Upper lobe of left lung (tissue), 6 donors: ENCODE measurements around the gene GAS2. TPM values are rescaled to one million over a fixed set of nuclear protein-coding genes. Genes with fewer than 3 reads are reported as not detected.

Experiments used
- ATAC-seq, 2 donors: fragments of 200-7000 bp; cut with Tn5 transposase; one replicate each; pipeline ENCODE4 v1.9.1; 2022; ENCODE audit warnings: mild to moderate bottlenecking in 2 of 2, moderate library complexity in 2 of 2; ENCODE audit not compliant: low FRiP score in 2 of 2
- DNase-seq, 2 donors: peaks; one replicate each; pipeline ENCODE4 v3.0.0-alpha.2; 2019 to 2020
- H3K27ac ChIP-seq, 4 donors: fragments of 200-600 bp; sonication (generic); one replicate each; pipeline ENCODE4 v1.5.1; 2016 to 2019
- H3K27me3 ChIP-seq, 4 donors: fragments of 200-600 bp; sonication (generic); one replicate each; pipeline ENCODE4 v1.5.1; 2017 to 2019
- H3K36me3 ChIP-seq, 4 donors: fragments of 200-600 bp; sonication (generic); one replicate each; pipeline ENCODE4 v1.5.1; 2016 to 2019
- H3K4me1 ChIP-seq, 4 donors: fragments of 200-600 bp; sonication (generic); one replicate each; pipeline ENCODE4 v1.5.1; 2018 to 2019
- H3K4me3 ChIP-seq, 4 donors: fragments of 200-600 bp; sonication (generic); one replicate each; pipeline ENCODE4 v1.5.1; 2017 to 2019; ENCODE audit warnings: mild to moderate bottlenecking in 2 of 4, moderate library complexity in 1 of 4
- H3K9me3 ChIP-seq, 4 donors: fragments of 200-600 bp; sonication (generic); one replicate each; pipeline ENCODE4 v1.5.1; 2018 to 2019
- EP300 ChIP-seq, 4 donors: sonication (generic); formaldehyde crosslinking; IDR thresholded peaks; one replicate each; pipeline ENCODE4 v1.5.1; 2017; ENCODE audit warnings: antibody characterized with exemption in 4 of 4, control low read depth in 2 of 4
- POLR2A ChIP-seq, 4 donors: fragments of 450-650 bp; IDR thresholded peaks; one replicate each; pipeline ENCODE4 v1.5.1; 2016 to 2017; ENCODE audit warnings: antibody characterized with exemption in 4 of 4, mild to moderate bottlenecking in 2 of 4
- POLR2AphosphoS5 ChIP-seq, 2 donors: sonication (generic); formaldehyde crosslinking; IDR thresholded peaks; one replicate each; pipeline ENCODE4 v1.5.1; 2017; ENCODE audit warnings: antibody characterized with exemption in 2 of 2
- WGBS, 2 donors: methylation state at CpG; one replicate each; pipeline ENCODE4 v1.1.5; 2017 to 2018; 5-methylcytosine and 5-hydroxymethylcytosine counted together
- total RNA-seq, 6 donors: library from RNA; depleted of rRNA in 4 of 6; stranded (reverse); fragments of >200 nt in 4 of 6; gene quantifications; one replicate each; pipeline versions ENCODE4 v1.1.0 to v1.2.1, GENCODE V29; 2016 to 2021
- TF ChIP-seq, protein P1 (sequence below), 6 experiments: fragments of 450-650 bp in 4 of 6; fragments of 200-600 bp in 2 of 6; sonication (generic) in 2 of 6; IDR thresholded peaks; one replicate each; pipeline ENCODE4 v1.5.1; 2016 to 2019; ENCODE audit warnings: antibody characterized with exemption in 6 of 6
- donor health status: DM: no; HTN: no; CAD: no; lungs with moderate emphysema.
- donor health status: DM: no; HTN: yes; CAD: no; lungs with severe emphysema.

The GAS2 gene
- total RNA-seq, 6 donors from 2014 or later, result 1.5 to 6.3 (median 2.1) TPM; not detected in 1

DNA sequence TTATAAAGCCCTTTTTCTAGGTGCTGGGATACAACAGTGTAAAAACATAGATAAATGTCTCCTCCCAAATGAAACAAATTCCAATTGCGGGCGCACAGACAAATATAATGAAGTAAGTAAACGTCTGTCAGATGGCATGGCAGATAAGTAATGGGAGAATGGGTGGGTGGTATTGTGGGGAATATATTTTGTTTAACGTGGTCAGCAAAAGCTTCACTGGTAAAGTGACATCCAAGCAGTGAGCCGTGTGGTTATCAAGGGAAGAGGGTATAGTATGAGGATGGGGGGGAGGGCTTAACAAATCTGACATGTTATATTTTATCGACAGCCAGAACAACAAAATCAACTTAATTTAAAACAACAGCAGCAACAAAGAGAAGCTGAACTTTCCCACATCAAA lies 162.0 kb downstream of the GAS2 start:
- H3K27ac ChIP-seq, result no peak overlapping the region
- ATAC-seq, result no peak
- WGBS, 2 donors, result 46 to 47% methylated on average over 6 of the region's 6 CpGs
- peaks cover 0 to 32% (median 10%) of the 10 kb centered on the region in 4 donors for H3K36me3 ChIP-seq
- DNase-seq, result no peak
- TF ChIP-seq POLR2A (IDR thresholded peaks at IDR 0.05) (no peak), EP300 (IDR thresholded peaks at IDR 0.05) (no peak), POLR2AphosphoS5 (IDR thresholded peaks at IDR 0.05) (no peak)
- TF ChIP-seq, protein P1, sequence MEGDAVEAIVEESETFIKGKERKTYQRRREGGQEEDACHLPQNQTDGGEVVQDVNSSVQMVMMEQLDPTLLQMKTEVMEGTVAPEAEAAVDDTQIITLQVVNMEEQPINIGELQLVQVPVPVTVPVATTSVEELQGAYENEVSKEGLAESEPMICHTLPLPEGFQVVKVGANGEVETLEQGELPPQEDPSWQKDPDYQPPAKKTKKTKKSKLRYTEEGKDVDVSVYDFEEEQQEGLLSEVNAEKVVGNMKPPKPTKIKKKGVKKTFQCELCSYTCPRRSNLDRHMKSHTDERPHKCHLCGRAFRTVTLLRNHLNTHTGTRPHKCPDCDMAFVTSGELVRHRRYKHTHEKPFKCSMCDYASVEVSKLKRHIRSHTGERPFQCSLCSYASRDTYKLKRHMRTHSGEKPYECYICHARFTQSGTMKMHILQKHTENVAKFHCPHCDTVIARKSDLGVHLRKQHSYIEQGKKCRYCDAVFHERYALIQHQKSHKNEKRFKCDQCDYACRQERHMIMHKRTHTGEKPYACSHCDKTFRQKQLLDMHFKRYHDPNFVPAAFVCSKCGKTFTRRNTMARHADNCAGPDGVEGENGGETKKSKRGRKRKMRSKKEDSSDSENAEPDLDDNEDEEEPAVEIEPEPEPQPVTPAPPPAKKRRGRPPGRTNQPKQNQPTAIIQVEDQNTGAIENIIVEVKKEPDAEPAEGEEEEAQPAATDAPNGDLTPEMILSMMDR (IDR thresholded peaks at IDR 0.05), result no peak
- peaks cover 7 to 18% (median 12%) of the 10 kb centered on the region in 4 donors for H3K4me1 ChIP-seq
- peak overlapping the region in 1 of 4 donors; percentile 62 for H3K4me3 ChIP-seq
- H3K27me3 ChIP-seq, result no peaks in the 10 kb centered on the region
- H3K9me3 ChIP-seq, result no peaks in the 10 kb centered on the region

DNA sequence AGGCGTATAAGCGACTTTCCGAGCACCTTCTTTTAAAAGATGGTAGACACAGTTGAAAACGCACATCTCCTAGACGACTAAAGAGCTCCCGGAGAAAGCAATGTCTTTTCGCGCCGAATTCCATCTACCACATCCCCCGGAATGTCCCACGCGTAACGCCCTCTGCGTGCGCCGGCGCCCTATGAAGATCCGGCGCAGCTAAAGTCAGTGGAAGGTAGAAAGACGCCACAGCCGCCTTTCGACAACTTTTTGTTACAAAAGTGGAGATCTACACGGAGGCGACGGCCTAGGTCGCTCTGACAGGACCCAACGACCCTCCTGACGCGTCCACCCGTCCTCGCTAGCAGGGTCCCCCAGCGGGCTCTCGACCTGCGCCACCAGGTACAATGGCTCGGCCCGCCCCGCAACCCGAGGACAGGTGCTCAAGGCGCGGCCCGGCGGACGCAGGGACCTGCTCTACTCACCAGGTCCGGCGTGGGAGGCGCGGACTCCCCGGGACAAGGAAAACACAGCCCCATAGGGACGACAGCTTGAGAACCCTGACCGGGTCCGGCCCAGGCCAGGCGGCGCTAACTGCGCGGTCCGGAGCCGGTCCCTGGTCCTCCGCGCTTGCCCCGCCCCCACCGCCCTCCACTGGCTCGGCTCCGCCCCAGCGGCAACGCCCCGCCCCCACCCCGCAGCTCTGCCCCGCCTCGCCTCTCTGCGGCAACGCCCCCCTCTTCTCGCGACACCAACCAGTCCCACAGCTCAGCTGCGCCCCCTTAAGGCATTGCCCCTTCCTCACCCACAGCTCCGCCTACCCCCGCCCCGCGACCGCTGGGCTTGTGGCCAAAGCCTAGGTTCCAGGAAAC lies 163.0 kb downstream of the GAS2 start, which contains the start of gene SVIP:
Gene SVIP, minus strand, starts transcription at position 571 of the 851 bp plus-strand sequence. Its CDS starts 53 bp downstream, at position 518.
- TF ChIP-seq POLR2AphosphoS5 (IDR thresholded peaks at IDR 0.05) (peak; percentile 66 to 83), POLR2A (IDR thresholded peaks at IDR 0.05) (peak in 3 of 4 donors; percentile 70 to 88 (median 81)), EP300 (IDR thresholded peaks at IDR 0.05) (no peak)
- TF ChIP-seq, protein P1 (IDR thresholded peaks at IDR 0.05), result peak; percentile 43 to 80 (median 56)
- H3K4me1 ChIP-seq, result peaks cover 7 to 18% (median 12%) of the 10 kb centered on the region in 4 donors

DNA sequence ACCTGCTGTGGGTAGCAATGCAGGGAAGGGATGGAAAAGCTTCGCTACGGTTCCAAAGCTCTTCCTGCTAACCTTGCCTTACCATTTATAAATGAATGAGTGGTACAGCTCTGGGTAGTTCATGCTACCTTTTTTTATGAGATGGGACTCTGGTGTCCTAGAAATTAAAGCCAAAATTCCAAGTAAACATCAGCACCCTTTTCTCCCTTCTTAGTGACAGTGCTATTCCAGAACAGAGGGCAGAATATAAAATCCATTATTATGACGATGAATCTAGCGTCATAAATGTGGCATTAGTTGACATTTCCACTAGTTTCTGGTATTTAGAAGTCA lies 163.6 kb downstream of the GAS2 start:
- peak overlapping the region in 3 of 4 donors; percentile 62 to 96 (median 96) for H3K4me3 ChIP-seq
- 11 to 17% methylated on average over 4 of the region's 4 CpGs for WGBS, 2 donors

More for the DNA sequence above, 163.0 kb downstream of the GAS2 start, which contains the start of gene SVIP:
- peak within 1 kb of the TSS; percentile 62 to 97 (median 96) for H3K4me3 ChIP-seq
- DNase-seq, result peak; percentile 97 to 98
- H3K36me3 ChIP-seq, result peaks cover 0 to 23% (median 7%) of the 10 kb centered on the region in 4 donors
- WGBS, 2 donors, result 0% methylated on average over 21 to 41 of the region's 79 CpGs
- H3K27me3 ChIP-seq, result no peaks in the 10 kb centered on the region
- H3K27ac ChIP-seq, result peak within 1 kb of the TSS; percentile 78 to 94 (median 92)
- ATAC-seq, result peak; percentile 99
- no peaks in the 10 kb centered on the region for H3K9me3 ChIP-seq

DNA sequence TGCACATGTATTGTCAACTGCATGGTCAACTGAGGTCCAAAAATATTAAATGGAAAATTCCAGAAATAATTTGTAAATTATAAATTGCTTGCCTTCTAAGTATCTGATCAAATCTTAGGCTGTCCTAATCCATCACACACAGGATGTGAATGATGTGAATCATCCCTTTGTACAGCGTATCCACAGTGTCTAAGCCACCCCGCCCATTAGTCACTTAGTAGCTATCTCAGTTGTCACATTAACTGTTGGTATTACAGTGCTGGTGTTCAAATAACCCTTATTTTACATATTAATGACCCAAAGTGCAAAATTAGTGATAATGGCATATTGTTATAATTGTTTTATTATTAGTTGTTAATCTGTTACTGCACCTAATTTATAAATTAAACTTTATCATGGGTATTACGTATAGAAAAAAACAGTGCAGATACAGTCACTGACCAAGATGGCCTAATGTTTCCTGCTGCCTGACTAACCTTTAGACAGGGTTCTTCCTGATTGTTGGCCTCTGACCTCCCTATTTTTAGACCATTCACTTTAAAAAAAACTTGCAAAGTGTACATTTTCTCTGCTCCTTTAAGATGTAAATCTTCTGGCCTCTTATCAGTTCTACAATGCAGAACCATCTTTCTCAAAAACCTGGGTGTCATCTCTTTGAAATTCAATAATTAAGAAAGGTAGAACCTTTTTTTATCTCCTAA lies 166.1 kb downstream of the GAS2 start:
- Histone ChIP-seq H3K9me3 (no peaks in the 10 kb centered on the region), H3K4me3 (no peak overlapping the region), H3K36me3 (no peaks in the 10 kb centered on the region), H3K4me1 (peaks cover 7 to 18% (median 12%) of the 10 kb centered on the region in 4 donors), H3K27ac (no peak overlapping the region), H3K27me3 (no peaks in the 10 kb centered on the region)
- 51 to 68% methylated on average over 3 of the region's 3 CpGs for WGBS, 2 donors
- TF ChIP-seq POLR2A (IDR thresholded peaks at IDR 0.05) (no peak), EP300 (IDR thresholded peaks at IDR 0.05) (no peak), POLR2AphosphoS5 (IDR thresholded peaks at IDR 0.05) (no peak)
- TF ChIP-seq, protein P1 (IDR thresholded peaks at IDR 0.05), result no peak
- ATAC-seq, result no peak
- no peak for DNase-seq

More for the DNA sequence above, 163.6 kb downstream of the GAS2 start:
- Histone ChIP-seq H3K27ac (peak overlapping the region in 1 of 4 donors; percentile 92), H3K36me3 (peaks cover 0 to 17% (median 3%) of the 10 kb centered on the region in 4 donors), H3K4me1 (peaks cover 7 to 18% (median 12%) of the 10 kb centered on the region in 4 donors), H3K9me3 (no peaks in the 10 kb centered on the region), H3K27me3 (no peaks in the 10 kb centered on the region)
- no peak for ATAC-seq
- TF ChIP-seq, protein P1 (IDR thresholded peaks at IDR 0.05), result no peak
- no peak for TF ChIP-seq POLR2AphosphoS5 (IDR thresholded peaks at IDR 0.05)
- TF ChIP-seq POLR2A (IDR thresholded peaks at IDR 0.05), result no peak
- TF ChIP-seq EP300 (IDR thresholded peaks at IDR 0.05), result no peak
- no peak for DNase-seq
